ENCODE results near the gene PLAAT3.

GRCh38 chr11:63547061-63547460 lies 67.2 kb downstream of the PLAAT3 start:
- TF ChIP-seq CTCF (IDR thresholded peaks at IDR 0.05) (no peak), POLR2A (IDR thresholded peaks at IDR 0.05) (no peak)

Measured in adrenal gland (tissue), 5 donors.